HG02943 (cell line): Measurements from ENCODE around the gene RGL1.

Source experiments
- ATAC-seq: cut with Tn5 transposase; IDR thresholded peaks from one replicate; pipeline ENCODE4 v1.9.1; 2021; ENCODE audit warnings: mild to moderate bottlenecking, low read depth, moderate library complexity; ENCODE audit not compliant: unreplicated experiment

Gene RGL1

GRCh38 chr1:183910845-183911244, 105.9 kb downstream of the RGL1 start:
- ATAC-seq = no peak

DNA sequence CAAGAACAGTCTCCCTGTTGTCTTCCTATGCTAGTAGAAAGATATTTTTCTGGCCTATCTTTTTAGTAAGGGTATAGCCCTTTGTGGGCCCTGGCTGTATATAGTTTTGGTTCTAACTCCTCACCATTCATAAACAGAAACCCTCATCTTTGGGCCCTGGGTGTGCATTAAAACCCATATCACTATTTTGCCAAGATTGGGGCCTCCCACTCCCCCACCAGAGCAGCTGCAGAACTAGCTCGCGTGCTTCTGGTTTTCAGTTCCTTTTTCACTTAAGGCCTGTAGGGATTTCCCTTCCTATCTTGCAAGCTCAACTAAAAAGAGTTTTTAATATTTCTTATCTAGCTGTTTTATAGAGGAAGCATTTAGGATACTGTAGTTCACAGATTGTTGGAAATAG, 106.4 kb downstream of the RGL1 start:
- peak; percentile 72 for ATAC-seq

- ATAC-seq = no peak
Observed at GRCh38 chr1:183912265-183912886, 107.5 kb downstream of the RGL1 start.

- ATAC-seq = no peak
Observed at GRCh38 chr1:183913567-183913993, 108.7 kb downstream of the RGL1 start.

DNA sequence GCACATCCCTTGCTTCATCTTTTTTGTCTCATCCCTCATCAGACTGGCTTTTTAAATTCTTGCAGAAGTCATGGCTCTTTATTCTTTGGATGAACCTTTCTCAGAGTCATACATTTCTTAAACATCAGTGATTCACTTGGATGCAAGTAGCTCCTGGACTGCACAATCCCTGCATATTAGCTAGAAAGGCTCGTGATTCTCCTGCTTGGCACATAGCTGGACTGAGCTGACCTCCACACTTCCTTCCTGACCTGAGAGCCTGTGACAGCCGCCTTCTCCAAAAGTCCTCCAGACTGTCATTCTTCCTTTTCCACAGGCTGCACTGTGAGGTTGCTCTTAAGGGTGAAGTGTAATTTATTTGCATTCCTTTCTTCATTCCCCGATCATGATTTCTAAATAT, 109.4 kb downstream of the RGL1 start:
- no peak for ATAC-seq

GRCh38 chr1:183914891-183915290, 110.0 kb downstream of the RGL1 start:
- no peak for ATAC-seq

- peak; percentile 44 for ATAC-seq
Observed at GRCh38 chr1:183915625-183916510, 110.9 kb downstream of the RGL1 start.

DNA sequence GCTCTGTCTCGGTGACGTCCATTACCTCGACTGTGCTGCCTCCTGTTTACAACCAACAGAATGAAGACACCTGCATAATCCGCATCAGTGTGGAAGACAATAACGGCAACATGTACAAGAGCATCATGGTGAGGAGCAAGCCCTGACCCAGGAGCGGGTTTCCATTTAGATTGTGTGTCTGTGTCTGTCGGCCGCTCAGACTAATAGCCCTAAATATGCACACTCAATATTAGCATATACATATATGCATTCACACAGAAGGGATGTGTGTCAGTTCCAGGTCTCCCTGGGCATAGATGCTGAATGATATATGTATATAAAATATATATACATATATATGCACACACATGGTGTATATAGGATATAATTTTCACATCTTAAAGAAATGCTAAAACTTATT, 111.7 kb downstream of the RGL1 start:
- ATAC-seq = no peak

DNA sequence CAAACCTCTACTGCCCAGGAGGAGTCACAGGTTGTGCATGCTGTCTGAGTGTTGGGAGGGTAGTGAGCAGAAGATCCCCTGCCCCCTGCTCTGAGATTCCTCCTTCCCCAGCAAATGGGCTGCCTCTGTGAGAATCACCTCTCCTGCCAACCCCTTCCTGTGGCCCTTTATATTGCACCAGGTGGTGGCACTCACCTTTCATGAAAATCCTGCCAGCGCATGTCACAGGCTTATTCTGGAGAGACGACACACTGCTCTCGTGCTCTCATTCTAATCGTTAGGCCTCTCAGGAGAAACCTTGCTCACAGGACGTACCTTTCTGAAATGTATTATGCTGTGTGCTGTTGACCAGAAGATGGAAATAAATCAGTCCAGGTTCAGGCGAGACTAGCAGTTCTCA, 113.7 kb downstream of the RGL1 start:
- ATAC-seq = no peak

DNA sequence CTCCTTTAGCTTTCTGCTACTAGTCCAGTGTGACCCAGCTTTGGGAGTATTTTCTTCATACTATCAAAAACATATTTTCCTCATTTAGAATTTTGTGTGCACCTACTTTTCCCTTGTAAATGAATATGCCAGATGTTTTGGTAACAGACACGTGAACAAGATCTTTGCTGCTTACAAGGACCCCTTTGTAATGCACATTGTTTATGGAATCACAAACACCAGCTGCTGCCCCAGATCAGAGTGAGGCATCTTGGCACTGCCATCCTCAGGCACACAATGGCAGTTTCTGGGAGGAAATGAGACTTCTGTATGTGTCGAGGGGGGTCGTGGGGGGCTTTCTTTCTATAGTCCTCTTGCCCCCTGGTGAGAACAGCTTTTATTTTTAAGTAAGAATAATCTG, 115.7 kb downstream of the RGL1 start:
- ATAC-seq = no peak

DNA sequence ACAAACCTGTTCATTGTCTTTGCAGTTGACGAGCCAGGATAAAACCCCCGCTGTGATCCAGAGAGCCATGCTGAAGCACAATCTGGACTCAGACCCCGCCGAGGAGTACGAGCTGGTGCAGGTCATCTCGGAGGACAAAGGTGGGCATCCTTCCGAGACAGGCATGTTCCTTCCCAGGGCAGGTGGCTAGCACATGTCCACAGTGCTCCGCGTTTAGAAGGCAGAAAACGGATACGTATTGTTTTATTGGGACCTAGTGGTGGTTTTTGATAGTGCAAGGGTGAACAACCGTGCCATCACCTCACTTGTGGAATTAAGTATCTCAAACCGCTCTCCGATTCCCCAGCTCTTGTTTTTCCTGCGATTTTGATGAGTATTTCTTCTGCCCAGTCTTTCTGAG, 117.3 kb downstream of the RGL1 start:
- no peak for ATAC-seq

DNA sequence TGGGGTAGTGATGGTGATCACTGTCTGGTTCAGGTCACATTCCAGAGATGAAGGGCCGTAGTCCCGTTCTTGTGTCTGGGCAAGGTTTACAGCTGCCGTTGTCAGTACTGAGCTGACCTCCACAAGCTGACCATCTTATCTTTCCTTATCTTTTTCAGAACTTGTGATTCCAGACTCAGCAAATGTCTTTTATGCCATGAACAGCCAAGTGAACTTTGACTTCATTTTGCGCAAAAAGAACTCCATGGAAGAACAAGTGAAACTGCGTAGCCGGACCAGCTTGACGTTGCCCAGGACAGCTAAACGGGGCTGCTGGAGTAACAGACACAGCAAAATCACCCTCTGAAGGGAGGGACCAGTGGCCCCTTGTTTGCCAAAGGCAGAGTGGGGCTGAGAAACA, 121.0 kb downstream of the RGL1 start:
- no peak for ATAC-seq

GRCh38 chr1:183926983-183927382, 122.1 kb downstream of the RGL1 start:
- ATAC-seq = no peak

DNA sequence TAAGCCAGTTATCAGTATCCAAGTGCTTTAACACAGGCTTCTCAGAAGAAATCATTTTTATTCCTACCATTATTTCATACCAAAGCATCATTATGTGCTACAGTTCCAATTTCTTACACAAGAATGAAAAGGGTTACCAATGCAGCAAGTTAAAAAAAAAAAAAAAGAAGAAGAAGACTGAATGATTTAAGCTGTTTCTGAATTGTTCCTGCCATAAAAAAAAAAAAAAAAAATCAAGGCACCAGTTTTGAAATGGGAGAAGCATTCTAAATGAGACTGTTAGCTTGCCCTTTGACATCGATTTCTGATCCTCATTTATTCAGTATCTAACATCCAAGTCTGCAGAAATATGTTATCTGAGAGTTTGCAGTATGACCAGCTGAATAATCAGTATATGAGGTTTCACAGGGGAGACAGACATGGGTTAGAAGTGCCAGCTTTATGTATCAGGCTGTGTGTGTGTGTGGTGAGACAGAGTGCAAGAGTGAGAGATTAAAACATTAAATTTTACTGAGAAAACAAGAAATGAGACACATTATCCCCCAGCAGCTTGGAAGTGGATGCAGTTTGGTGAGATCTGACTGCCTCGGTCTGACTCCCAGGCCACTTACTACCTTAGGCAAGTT, 126.8 kb downstream of the RGL1 start:
- ATAC-seq = no peak

- ATAC-seq = no peak
Observed at GRCh38 chr1:183932412-183932811, 127.5 kb downstream of the RGL1 start.

- no peak for ATAC-seq
Observed at GRCh38 chr1:183933528-183934179, 128.7 kb downstream of the RGL1 start.

- no peak for ATAC-seq
Observed at GRCh38 chr1:183934314-183934713, 129.4 kb downstream of the RGL1 start.

DNA sequence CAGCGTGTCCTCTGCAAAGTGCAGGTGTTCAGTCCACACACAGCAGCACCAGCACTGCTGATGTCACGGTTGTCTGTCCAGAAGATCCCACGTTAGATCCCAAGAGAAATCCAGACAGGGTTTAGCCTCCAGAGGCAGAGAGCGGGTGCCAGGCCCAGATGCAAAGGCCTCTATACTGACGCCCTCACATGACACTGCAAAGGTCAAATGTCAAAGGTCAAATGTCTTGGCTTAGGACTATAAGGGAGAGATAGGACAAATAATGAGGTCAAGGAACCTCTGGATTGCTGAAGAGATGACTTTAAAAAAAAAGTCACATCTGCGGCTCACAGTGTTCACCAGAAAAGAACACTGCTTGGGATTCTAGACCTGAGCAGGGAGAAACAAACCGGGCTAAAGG, 131.1 kb downstream of the RGL1 start:
- ATAC-seq = no peak

GRCh38 chr1:183936791-183937190, 131.9 kb downstream of the RGL1 start:
- ATAC-seq = no peak

GRCh38 chr1:183937611-183938010, 132.7 kb downstream of the RGL1 start:
- ATAC-seq = no peak

- no peak for ATAC-seq
Observed at GRCh38 chr1:183941001-183941400, 136.1 kb downstream of the RGL1 start.
